ENCODE results near the gene ERVK3-1. TPM values are rescaled to one million over a fixed set of nuclear protein-coding genes. Genes with fewer than 3 reads are reported as not detected.
A peak's percentile ranks its signal among the peaks of the same experiment; 100 is the strongest.

Gene ERVK3-1
- total RNA-seq, 1 experiment from 2014 or later = 28.1 TPM

GRCh38 chr19:58326914-58327726 is 21.9 kb downstream of the ERVK3-1 start, which contains the start of gene ZSCAN22 (continued):
- peak; percentile 93 for TF ChIP-seq MAX (IDR thresholded peaks at IDR 0.05)
- no peak; the same call in 1 of the 2 replicates for TF ChIP-seq CEBPB (IDR thresholded peaks at IDR 0.05; ENCODE audit: low read depth)
- no peak for TF ChIP-seq EZH2 (IDR thresholded peaks at IDR 0.05)
- TF ChIP-seq YY1 (IDR thresholded peaks at IDR 0.05; ENCODE audit: extremely low read depth, insufficient replicate concordance, low read depth, low read length) = peak; percentile 69
- TF ChIP-seq SIN3A (IDR thresholded peaks at IDR 0.05; ENCODE audit: low read depth) = peak; percentile 96
- TF ChIP-seq ZNF274 (IDR thresholded peaks at IDR 0.05; ENCODE audit: low read depth, low read length) = no peak
- TF ChIP-seq ELF1 (IDR thresholded peaks at IDR 0.05; ENCODE audit: borderline replicate concordance, low read depth) = peak; percentile 55
- TF ChIP-seq REST (IDR thresholded peaks at IDR 0.05; ENCODE audit: low read depth) = no peak
- peak; percentile 80 for TF ChIP-seq TCF7L2 (IDR thresholded peaks at IDR 0.05; ENCODE audit: borderline replicate concordance, extremely low read depth, insufficient read depth, insufficient read length)
- peak; percentile 99 for TF ChIP-seq CBX3 (IDR thresholded peaks at IDR 0.05; ENCODE audit: low read depth)
- peak; percentile 87 for TF ChIP-seq SRF (IDR thresholded peaks at IDR 0.05; ENCODE audit: low read depth)

All from HCT116 (cell line).